ENCODE results near the gene DNM3.

DNM3 gene

GRCh38 chr1:172453153-172453545 is 611.9 kb downstream of the DNM3 start:
- peaks cover 38% of the 10 kb centered on the region for H3K4me1 Mint-ChIP-seq
- no peaks in the 10 kb centered on the region for H3K36me3 Mint-ChIP-seq (ENCODE audit: low read depth)
- no peaks in the 10 kb centered on the region for H3K9me3 Mint-ChIP-seq
- H3K27ac Mint-ChIP-seq = no peak overlapping the region
- no peak overlapping the region for H3K4me3 Mint-ChIP-seq
- DNase-seq = no peak
- no peak for TF ChIP-seq CTCF (IDR thresholded peaks at IDR 0.05)
- peaks cover 4% of the 10 kb centered on the region for H3K27me3 Mint-ChIP-seq (ENCODE audit: low read depth, poor library complexity)

GRCh38 chr1:172453607-172454006 is 612.3 kb downstream of the DNM3 start:
- Mint-ChIP-seq H3K27ac (no peak overlapping the region), H3K4me3 (no peak overlapping the region), H3K4me1 (peaks cover 38% of the 10 kb centered on the region), H3K27me3 (ENCODE audit: low read depth, poor library complexity) (peaks cover 3% of the 10 kb centered on the region), H3K36me3 (ENCODE audit: low read depth) (no peaks in the 10 kb centered on the region), H3K9me3 (no peaks in the 10 kb centered on the region)
- TF ChIP-seq CTCF (IDR thresholded peaks at IDR 0.05) = no peak
- no peak for DNase-seq

GRCh38 chr1:172455451-172455850 is 614.2 kb downstream of the DNM3 start:
- Mint-ChIP-seq H3K4me1 (peaks cover 25% of the 10 kb centered on the region), H3K27me3 (ENCODE audit: low read depth, poor library complexity) (no peaks in the 10 kb centered on the region), H3K9me3 (no peaks in the 10 kb centered on the region), H3K36me3 (ENCODE audit: low read depth) (no peaks in the 10 kb centered on the region), H3K4me3 (no peak overlapping the region), H3K27ac (no peak overlapping the region)
- no peak for TF ChIP-seq CTCF (IDR thresholded peaks at IDR 0.05)
- no peak for DNase-seq

GRCh38 chr1:172456344-172456769 is 615.1 kb downstream of the DNM3 start:
- H3K4me1 Mint-ChIP-seq = peaks cover 24% of the 10 kb centered on the region
- H3K4me3 Mint-ChIP-seq = no peak overlapping the region
- H3K36me3 Mint-ChIP-seq (ENCODE audit: low read depth) = no peaks in the 10 kb centered on the region
- H3K27ac Mint-ChIP-seq = no peak overlapping the region
- DNase-seq = no peak
- no peaks in the 10 kb centered on the region for H3K27me3 Mint-ChIP-seq (ENCODE audit: low read depth, poor library complexity)
- no peaks in the 10 kb centered on the region for H3K9me3 Mint-ChIP-seq
- no peak for TF ChIP-seq CTCF (IDR thresholded peaks at IDR 0.05)

GRCh38 chr1:172457479-172458130 is 616.3 kb downstream of the DNM3 start:
- no peak for DNase-seq
- no peaks in the 10 kb centered on the region for H3K36me3 Mint-ChIP-seq (ENCODE audit: low read depth)
- no peaks in the 10 kb centered on the region for H3K27me3 Mint-ChIP-seq (ENCODE audit: low read depth, poor library complexity)
- H3K4me3 Mint-ChIP-seq = no peak overlapping the region
- H3K27ac Mint-ChIP-seq = no peak overlapping the region
- no peak for TF ChIP-seq CTCF (IDR thresholded peaks at IDR 0.05)
- H3K4me1 Mint-ChIP-seq = peaks cover 14% of the 10 kb centered on the region
- no peaks in the 10 kb centered on the region for H3K9me3 Mint-ChIP-seq

- Mint-ChIP-seq H3K4me1 (peaks cover 10% of the 10 kb centered on the region), H3K9me3 (no peaks in the 10 kb centered on the region), H3K27me3 (ENCODE audit: low read depth, poor library complexity) (no peaks in the 10 kb centered on the region), H3K4me3 (no peak overlapping the region), H3K27ac (no peak overlapping the region), H3K36me3 (ENCODE audit: low read depth) (no peaks in the 10 kb centered on the region)
- TF ChIP-seq CTCF (IDR thresholded peaks at IDR 0.05) = no peak
- DNase-seq = no peak
These were observed 618.9 kb downstream of the DNM3 start for GRCh38 chr1:172460177-172460576.
